HL-60 (cell line): ENCODE results near the gene S1PR1.

ENCODE experiments used
- DNase-seq, 2 experiments: peaks; one replicate each; pipeline ENCODE4 v3.0.0-alpha.2; 2010 to 2020; ENCODE audit warnings: low read depth in 1 of 2, low spot score in 1 of 2
- H3K27ac ChIP-seq: fragments of 250-450 bp; sonication (Bioruptor Pico); replicated peaks from 2 replicates; pipeline ENCODE4 v1.5.1; 2020; ENCODE audit warnings: mild to moderate bottlenecking, moderate library complexity
- H3K27me3 ChIP-seq: fragments of 250-450 bp; sonication (Bioruptor Pico); 2 replicates; pipeline ENCODE4 v1.5.1; 2021; ENCODE audit warnings: mild to moderate bottlenecking, moderate library complexity; ENCODE audit not compliant: insufficient read depth, poor library complexity, severe bottlenecking
- H3K4me3 ChIP-seq: replicated peaks from 2 replicates; pipeline ENCODE4 v1.5.1; 2011; ENCODE audit warnings: mild to moderate bottlenecking, control low read depth, low read length; ENCODE audit not compliant: insufficient read depth
- CTCF ChIP-seq: IDR thresholded peaks from one replicate; pipeline ENCODE4 v1.5.1; 2011; ENCODE audit warnings: low read length, control low read depth, inconsistent platforms; ENCODE audit not compliant: insufficient read depth
- GABPA ChIP-seq: IDR thresholded peaks from 2 replicates; pipeline ENCODE4 v1.6.1; 2012; ENCODE audit warnings: low read depth
- POLR2AphosphoS5 ChIP-seq: IDR thresholded peaks from 2 replicates; pipeline ENCODE4 v1.6.1; 2012; ENCODE audit warnings: low read depth
- REST ChIP-seq: IDR thresholded peaks from 2 replicates; pipeline ENCODE4 v1.6.1; 2012; ENCODE audit warnings: low read depth; ENCODE audit not compliant: insufficient replicate concordance
- SPI1 ChIP-seq: IDR thresholded peaks from 2 replicates; pipeline ENCODE4 v1.6.1; 2012; ENCODE audit warnings: low read depth, mild to moderate bottlenecking, borderline replicate concordance

Gene S1PR1

GRCh38 chr1:101242324-101243050, 5.7 kb downstream of the S1PR1 start:
- TF ChIP-seq GABPA (no peak), REST (no peak), SPI1 (no peak), CTCF (no peak), POLR2AphosphoS5 (no peak)
- Histone ChIP-seq H3K4me3 (no peak overlapping the region), H3K27me3 (no peaks in the 10 kb centered on the region), H3K27ac (no peak overlapping the region)
- no peak for DNase-seq

- Histone ChIP-seq H3K27me3 (no peaks in the 10 kb centered on the region), H3K27ac (no peak overlapping the region), H3K4me3 (no peak overlapping the region)
- TF ChIP-seq GABPA = no peak
- no peak for TF ChIP-seq SPI1
- TF ChIP-seq POLR2AphosphoS5 = no peak
- no peak for TF ChIP-seq REST
- no peak for TF ChIP-seq CTCF
- no peak for DNase-seq
Observed at GRCh38 chr1:101243751-101244150, 6.9 kb downstream of the S1PR1 start.

GRCh38 chr1:101244842-101245241, 8.0 kb downstream of the S1PR1 start:
- H3K27me3 ChIP-seq = no peaks in the 10 kb centered on the region
- no peak overlapping the region for H3K4me3 ChIP-seq
- DNase-seq = no peak
- TF ChIP-seq CTCF (no peak), POLR2AphosphoS5 (no peak), GABPA (no peak), REST (no peak), SPI1 (no peak)
- H3K27ac ChIP-seq = no peak overlapping the region
